DMS114 treated with DMSO at 0.1 percent for 48 hours (cell line): ENCODE data around the gene TINAG.

Experiments used
- DNase-seq: peaks from one replicate; lab custom pipeline; 2025; ENCODE audit not compliant: unreplicated experiment; lab: John Stamatoyannopoulos, UW

Gene TINAG

GRCh38 chr6:54308289-54308985 lies at the start of gene TINAG:
TINAG (plus strand) TSS chr6:54308441; CDS start chr6:54308551, 110 bp downstream.
- DNase-seq = no peak

- DNase-seq = no peak
Measured at GRCh38 chr6:54260025-54260424, 48.2 kb upstream of the TINAG start.

GRCh38 chr6:54262499-54262898 lies 45.7 kb upstream of the TINAG start:
- no peak for DNase-seq

- no peak for DNase-seq
Measured at GRCh38 chr6:54262971-54263370, 45.3 kb upstream of the TINAG start.

- DNase-seq = no peak
Measured at GRCh38 chr6:54264581-54265272, 43.5 kb upstream of the TINAG start.

- no peak for DNase-seq
Measured at GRCh38 chr6:54266400-54266923, 41.8 kb upstream of the TINAG start.

GRCh38 chr6:54267798-54268197 lies 40.4 kb upstream of the TINAG start:
- DNase-seq = peak; percentile 28

GRCh38 chr6:54273214-54273820 lies 34.9 kb upstream of the TINAG start:
- no peak for DNase-seq

GRCh38 chr6:54274383-54274782 lies 33.9 kb upstream of the TINAG start:
- DNase-seq = no peak

- DNase-seq = no peak
Measured at GRCh38 chr6:54282186-54282585, 26.1 kb upstream of the TINAG start.

GRCh38 chr6:54284161-54284860 lies 23.9 kb upstream of the TINAG start:
- no peak for DNase-seq

GRCh38 chr6:54285595-54285994 lies 22.6 kb upstream of the TINAG start:
- DNase-seq = no peak

GRCh38 chr6:54286141-54286540 lies 22.1 kb upstream of the TINAG start:
- no peak for DNase-seq

- no peak for DNase-seq
Measured at GRCh38 chr6:54288474-54288873, 19.8 kb upstream of the TINAG start.

GRCh38 chr6:54289426-54289825 lies 18.8 kb upstream of the TINAG start:
- no peak for DNase-seq

- no peak for DNase-seq
Measured at GRCh38 chr6:54291146-54291545, 17.1 kb upstream of the TINAG start.

GRCh38 chr6:54291738-54292137 lies 16.5 kb upstream of the TINAG start:
- DNase-seq = no peak

GRCh38 chr6:54294965-54295532 lies 13.2 kb upstream of the TINAG start:
- no peak for DNase-seq

GRCh38 chr6:54299542-54300269 lies 8.5 kb upstream of the TINAG start:
- DNase-seq = no peak

- DNase-seq = no peak
Measured at GRCh38 chr6:54301770-54302169, 6.5 kb upstream of the TINAG start.
